GM18951 (cell line): ENCODE measurements around the gene AGPS.

Experiments
- POLR2A ChIP-seq: IDR thresholded peaks from 4 replicates; pipeline ENCODE4 v1.6.1; 2011; ENCODE audit warnings: mild to moderate bottlenecking; ENCODE audit not compliant: insufficient read length, insufficient read depth; ENCODE audit errors: extremely low read depth
- in situ Hi-C: fragments of 300-500 bp; cut with MboI; formaldehyde crosslinking; loops from one replicate; pipeline ENCODE4 v1.12.0; 2022; ENCODE audit warnings: low sequenced_read_pairs, mixed read lengths, inconsistent platforms; ENCODE audit not compliant: unreplicated experiment

AGPS gene

DNA sequence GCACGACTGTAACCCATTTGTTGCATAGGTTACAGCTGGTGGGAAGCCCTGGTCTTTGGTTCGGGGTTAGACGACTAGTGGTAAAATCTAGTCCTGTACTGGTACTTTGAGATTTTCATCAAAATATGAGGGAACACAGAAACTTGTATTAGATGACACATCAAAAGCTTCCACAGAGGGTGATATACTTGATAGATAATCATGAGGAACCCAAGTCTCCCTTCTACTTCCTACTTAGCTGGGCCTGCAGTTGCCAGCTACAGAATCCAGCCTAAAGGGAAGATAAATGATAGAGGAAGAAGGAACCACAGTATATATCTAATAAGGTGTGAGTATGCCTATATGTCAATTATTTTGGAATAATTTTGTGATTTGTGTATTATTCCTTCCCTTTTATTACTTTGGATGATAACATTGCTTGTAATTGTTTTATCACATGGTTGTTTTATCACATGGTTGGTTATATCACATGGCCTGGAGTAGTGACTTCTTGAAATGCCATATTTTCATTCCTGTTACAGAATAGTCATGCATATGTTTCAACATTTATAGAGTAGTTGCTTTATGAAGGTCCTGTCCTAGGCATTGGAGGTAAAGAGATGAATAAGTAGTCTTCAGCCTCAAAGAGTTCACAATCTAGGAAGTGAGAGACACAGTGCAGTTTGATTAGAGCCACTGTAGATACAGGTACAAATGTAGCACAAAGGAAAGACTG is 2.9 kb downstream of the AGPS start:
- TF ChIP-seq POLR2A, result no peak
- in situ Hi-C loops, result no loop called here

GRCh38 chr2:177396703-177397460 is 4.3 kb downstream of the AGPS start:
- no peak for TF ChIP-seq POLR2A
- in situ Hi-C loops, result no loop called here

GRCh38 chr2:177397481-177398289 is 5.1 kb downstream of the AGPS start:
- TF ChIP-seq POLR2A, result no peak
- in situ Hi-C loops, result no loop called here

GRCh38 chr2:177398290-177398683 is 5.7 kb downstream of the AGPS start:
- in situ Hi-C loops, result no loop called here
- no peak for TF ChIP-seq POLR2A

DNA sequence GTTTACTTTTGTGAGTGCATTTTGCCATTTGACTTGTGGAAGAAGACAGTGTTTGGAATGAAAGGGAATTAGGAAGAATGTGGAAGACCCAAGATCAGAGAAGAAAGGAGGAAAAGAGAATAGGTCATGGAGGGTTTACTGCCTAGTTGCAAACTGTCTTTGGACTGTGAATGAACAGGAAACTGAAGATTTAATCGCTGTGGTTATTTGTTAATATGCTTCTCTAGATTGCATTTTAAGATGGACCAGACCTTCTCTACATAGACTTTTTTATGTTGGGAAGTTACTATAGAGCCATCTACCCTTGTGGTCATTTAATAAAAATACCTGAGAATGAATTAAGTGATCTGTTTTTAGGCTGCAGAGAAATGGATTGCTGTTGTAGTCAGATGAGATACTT is 6.2 kb downstream of the AGPS start:
- no peak for TF ChIP-seq POLR2A
- in situ Hi-C loops, result no loop called here

DNA sequence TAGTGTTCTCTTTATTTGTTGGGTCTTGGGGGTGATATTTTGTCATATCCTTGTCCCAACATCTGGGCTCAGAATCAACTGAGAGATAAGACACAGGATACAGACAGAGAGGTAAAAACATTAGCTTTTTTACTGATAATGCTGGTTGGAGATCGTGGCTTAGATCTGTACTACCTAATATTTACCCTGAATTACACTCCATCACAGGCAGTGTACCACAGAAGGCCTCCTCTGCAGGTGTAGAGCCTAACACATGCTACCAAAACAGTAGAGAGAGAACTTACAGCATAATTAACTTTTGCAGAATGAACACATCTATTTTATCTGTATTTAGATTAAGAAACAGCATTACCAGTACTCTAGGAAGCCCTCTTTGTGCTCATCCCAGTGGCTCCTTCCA is 6.8 kb downstream of the AGPS start:
- TF ChIP-seq POLR2A, result no peak
- in situ Hi-C loops, result no loop called here

GRCh38 chr2:177400337-177400923 is 7.9 kb downstream of the AGPS start:
- in situ Hi-C loops, result no loop called here
- TF ChIP-seq POLR2A, result no peak

DNA sequence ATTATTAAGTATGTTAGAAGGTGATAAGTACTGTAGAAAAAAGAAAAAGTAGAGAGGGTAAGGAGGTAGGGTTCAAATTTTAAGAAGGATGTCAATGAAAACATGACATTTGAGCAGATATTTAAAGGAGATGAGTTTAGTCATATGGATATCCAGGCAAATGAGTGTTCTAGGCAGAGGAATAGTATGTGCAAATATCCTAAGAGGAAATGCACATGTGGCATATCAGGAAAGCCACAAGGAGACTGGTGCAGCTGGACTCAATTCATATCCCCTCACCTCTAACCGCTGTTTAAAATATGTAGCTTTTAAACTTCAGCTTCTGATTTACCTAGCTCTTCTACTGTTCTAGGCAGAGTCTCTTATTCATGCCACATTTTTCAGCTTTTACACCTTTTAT is 9.5 kb downstream of the AGPS start:
- no peak for TF ChIP-seq POLR2A
- in situ Hi-C loops, result no loop called here

GRCh38 chr2:177403838-177404237 is 11.3 kb downstream of the AGPS start:
- no peak for TF ChIP-seq POLR2A
- in situ Hi-C loops, result no loop called here

- TF ChIP-seq POLR2A, result no peak
- in situ Hi-C loops, result no loop called here
These were observed 11.7 kb downstream of the AGPS start for GRCh38 chr2:177404243-177404642.

DNA sequence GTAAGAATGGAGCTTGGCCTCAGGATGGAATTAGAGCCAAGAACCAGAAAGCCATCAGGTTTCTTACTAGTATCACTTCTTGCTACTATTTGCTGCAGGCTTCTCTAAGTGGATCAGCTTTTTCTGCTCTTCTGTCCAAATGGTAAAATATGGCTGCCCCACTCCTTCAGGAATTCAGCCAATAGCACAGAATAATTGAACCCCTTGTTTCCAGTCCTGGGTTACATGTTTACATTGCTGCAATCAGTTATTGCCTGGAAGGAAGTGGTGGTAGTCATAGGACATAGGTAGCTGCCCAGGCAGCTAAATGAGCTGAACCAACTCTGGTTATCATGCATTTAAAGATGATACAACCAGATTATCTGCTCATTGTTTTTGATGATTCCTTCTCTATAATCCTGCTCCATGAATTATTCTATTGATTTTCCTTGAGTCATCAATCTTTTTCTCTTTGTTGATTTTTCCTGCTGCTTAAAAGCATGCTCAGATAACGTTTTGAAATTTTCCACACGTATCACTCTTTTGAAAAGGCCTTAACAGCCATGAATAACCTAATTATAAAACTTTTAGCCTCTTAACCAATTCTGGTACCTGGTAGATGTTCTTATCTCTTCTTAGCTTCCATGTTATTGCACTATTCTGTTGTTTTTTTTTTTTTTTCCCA is 12.6 kb downstream of the AGPS start:
- in situ Hi-C loops, result no loop called here
- TF ChIP-seq POLR2A, result no peak

- no peak for TF ChIP-seq POLR2A
- in situ Hi-C loops, result no loop called here
These were observed 13.6 kb downstream of the AGPS start for GRCh38 chr2:177406182-177406581.

DNA sequence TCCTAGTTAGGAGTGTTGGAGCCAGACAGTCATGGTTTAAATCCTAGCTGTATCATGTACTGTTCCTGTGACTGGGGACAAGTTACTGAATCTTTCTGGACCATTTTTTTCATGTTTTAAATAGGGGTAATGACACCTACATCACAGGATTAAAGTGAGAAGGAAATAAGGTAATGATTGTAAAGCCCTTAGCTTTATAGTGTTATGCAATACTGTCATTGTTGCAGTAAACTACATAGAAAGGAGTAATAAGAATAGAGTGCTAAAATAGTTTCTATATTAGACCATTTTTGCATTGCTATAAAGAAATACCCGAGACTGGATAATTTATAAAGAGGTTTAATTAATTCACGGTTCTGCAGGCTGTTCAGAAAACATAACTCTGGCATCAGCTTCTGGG is 14.5 kb downstream of the AGPS start:
- in situ Hi-C loops, result no loop called here
- no peak for TF ChIP-seq POLR2A

DNA sequence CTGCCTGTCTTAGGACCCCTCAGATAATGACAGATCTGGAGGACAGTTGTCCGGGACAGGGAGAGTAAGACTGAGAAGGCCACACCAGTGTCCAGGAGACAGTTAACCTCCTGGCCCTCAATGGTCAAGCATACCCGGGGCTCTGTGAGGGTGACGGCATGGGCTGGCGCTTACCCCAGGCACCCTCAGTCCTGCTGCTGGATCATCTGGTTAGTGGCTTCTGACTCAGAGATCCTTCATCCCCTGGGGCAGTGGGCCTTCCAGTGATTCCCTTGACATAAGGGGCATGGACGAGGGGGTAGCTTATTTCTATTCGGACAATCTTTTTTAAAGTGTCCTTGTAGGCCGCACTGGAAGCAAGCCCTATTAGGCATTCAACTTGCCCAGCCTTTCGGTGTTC is 18.1 kb downstream of the AGPS start:
- in situ Hi-C loops, result loop anchor here (10.0 kb wide), 2 partner anchors 66 to 246 kb away; no protein-coding TSS in a partner anchor
